GM10847 (cell line): ENCODE measurements around the gene POLRMT.

Experiments
- POLR2A ChIP-seq: IDR thresholded peaks from 2 replicates; pipeline ENCODE4 v1.6.1; 2011; ENCODE audit not compliant: insufficient read length; ENCODE audit errors: extremely low read depth

POLRMT gene

DNA sequence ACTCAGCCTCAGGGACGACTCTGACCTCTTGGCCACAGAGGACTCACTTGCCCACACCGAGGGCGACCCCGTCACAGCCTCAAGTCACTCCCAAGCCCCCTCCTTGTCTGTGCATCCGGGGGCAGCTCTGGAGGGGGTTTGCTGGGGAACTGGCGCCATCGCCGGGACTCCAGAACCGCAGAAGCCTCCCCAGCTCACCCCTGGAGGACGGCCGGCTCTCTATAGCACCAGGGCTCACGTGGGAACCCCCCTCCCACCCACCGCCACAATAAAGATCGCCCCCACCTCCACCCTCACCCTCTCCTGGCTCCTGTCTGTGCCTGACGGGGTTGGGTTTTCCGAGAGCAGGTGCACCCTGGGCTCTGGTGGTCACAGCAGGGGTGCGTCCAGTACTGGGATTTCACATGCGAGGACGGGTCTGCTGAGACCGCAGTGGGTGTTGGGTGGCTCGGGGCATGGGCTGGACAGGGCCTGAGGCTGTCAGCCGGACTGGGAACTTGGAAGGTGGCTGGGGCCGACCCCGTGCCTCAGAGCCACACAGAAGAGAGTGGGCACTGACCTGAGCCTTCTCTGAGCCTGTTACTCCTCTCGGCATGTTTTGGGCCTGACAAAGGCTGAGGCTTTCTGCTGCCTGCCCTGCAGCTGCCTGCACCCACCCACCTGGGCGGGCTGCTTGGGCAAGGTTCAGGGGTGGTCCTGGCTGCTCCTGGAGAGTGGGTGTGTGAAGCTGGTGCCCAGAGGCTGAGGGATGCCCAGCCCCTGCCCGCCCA, 50.0 kb downstream of the POLRMT start:
- no peak for TF ChIP-seq POLR2A

DNA sequence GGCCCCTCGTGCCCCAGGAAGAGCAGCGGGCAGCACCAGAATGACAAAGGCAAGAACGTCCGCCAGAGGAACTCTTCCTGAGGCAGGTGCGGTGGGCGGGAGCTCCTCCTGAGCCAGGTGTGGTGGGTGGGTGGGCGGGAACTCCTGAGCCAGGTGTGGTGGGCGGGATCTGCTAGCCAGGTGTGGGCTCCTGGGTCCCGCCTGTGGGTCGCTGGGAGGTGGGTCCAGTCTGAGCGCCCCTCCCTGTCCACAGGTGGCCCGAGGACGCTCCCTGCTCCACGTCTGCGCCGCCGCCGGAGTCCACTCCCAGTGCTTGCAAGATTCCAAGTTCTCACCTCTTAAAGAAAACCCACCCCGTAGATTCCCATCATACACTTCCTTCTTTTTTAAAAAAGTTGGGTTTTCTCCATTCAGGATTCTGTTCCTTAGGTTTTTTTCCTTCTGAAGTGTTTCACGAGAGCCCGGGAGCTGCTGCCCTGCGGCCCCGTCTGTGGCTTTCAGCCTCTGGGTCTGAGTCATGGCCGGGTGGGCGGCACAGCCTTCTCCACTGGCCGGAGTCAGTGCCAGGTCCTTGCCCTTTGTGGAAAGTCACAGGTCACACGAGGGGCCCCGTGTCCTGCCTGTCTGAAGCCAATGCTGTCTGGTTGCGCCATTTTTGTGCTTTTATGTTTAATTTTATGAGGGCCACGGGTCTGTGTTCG, 50.7 kb downstream of the POLRMT start:
- TF ChIP-seq POLR2A, result no peak

DNA sequence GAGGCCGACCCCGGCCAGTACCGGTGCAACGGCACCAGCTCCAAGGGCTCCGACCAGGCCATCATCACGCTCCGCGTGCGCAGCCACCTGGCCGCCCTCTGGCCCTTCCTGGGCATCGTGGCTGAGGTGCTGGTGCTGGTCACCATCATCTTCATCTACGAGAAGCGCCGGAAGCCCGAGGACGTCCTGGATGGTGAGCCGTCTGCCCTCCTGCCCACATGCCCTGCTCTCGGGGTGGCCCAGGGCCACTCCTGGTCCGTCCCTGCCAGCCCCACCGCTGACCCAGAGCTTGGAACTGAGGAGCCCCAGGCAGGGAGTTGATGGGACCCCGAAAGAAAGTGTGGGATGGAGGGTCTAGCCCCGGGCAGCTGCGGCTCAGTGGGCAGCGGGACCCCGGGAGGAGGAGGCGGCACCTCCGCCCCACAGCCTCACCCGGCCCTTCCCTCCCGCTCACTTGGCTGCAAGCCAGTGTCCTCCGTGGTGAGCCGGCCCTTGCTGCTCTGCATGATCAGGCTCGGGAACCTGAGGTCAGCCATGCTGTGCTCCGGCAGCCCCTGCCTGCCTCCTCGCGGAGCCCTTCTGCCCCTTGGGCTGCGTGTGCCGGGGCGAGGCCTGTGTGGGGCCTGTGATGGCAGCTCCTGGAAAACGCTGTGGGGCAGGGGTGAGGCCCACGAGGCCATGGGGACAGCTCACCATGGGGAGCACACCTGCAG, 51.8 kb downstream of the POLRMT start:
- TF ChIP-seq POLR2A, result no peak

DNA sequence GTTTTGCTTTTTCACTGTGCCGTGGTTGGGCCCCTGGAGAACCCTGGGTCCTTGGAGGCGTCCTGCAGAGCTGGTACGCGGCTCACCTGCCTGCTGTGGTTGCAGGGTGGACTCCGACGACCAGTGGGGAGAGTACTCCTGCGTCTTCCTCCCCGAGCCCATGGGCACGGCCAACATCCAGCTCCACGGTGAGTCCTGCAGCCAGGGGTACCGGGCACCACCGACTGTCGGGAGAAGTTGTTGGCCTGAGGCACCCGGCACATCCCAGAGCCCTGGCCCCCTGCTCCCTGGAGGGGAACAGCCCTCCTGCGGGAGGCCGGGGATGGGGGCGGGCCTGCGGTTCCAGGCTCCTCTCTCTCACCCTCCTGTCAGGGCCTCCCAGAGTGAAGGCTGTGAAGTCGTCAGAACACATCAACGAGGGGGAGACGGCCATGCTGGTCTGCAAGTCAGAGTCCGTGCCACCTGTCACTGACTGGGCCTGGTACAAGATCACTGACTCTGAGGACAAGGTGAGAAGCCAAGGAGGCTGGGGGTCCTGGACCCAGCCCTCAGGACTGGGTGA, 53.0 kb downstream of the POLRMT start:
- TF ChIP-seq POLR2A, result no peak

DNA sequence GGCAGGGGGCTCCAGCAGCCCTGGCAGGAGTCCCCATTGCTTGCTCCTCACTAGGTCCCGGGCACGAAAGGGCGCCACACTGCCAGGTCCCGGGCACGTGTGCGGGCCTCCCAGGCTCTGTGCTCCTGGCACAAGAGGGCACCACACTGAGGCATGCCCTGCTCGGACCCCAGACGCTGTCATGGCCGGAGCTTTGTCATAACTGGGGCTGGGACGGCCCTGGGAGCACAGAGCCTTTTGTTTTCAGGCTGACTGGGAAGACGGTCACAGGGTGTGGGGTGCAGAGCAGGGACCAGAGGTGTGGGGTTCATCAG, 53.5 kb downstream of the POLRMT start:
- TF ChIP-seq POLR2A, result no peak

DNA sequence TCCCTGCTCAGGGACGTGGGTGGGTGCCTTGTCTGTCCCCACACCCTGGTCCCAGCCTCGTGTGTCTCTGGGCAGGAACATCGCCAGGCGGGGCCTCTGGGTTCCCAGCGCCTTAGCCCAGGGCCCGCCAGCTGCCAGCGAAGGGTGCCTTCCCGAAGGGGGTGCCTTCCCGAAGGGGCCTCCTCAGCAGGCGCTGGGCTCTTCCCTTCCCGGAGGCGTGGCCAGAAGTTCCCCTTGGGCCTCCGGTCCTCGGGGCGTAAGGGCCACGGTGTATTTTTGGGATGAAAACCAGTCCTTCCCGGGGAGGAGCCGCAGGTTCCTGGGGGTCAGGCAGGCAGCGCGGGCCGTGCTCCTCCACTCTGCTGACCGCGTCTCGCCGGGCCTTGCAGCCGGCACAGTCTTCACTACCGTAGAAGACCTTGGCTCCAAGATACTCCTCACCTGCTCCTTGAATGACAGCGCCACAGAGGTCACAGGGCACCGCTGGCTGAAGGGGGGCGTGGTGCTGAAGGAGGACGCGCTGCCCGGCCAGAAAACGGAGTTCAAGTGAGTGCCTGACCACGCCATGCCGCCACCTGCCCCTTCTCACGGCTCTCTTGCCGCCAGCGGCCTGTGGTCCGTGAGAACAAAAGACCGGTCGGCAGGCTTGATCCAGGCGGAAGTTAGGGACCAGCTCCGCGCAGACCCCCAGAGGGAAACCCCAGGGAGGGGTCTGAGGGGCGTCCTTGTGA, 54.1 kb downstream of the POLRMT start:
- TF ChIP-seq POLR2A, result no peak

DNA sequence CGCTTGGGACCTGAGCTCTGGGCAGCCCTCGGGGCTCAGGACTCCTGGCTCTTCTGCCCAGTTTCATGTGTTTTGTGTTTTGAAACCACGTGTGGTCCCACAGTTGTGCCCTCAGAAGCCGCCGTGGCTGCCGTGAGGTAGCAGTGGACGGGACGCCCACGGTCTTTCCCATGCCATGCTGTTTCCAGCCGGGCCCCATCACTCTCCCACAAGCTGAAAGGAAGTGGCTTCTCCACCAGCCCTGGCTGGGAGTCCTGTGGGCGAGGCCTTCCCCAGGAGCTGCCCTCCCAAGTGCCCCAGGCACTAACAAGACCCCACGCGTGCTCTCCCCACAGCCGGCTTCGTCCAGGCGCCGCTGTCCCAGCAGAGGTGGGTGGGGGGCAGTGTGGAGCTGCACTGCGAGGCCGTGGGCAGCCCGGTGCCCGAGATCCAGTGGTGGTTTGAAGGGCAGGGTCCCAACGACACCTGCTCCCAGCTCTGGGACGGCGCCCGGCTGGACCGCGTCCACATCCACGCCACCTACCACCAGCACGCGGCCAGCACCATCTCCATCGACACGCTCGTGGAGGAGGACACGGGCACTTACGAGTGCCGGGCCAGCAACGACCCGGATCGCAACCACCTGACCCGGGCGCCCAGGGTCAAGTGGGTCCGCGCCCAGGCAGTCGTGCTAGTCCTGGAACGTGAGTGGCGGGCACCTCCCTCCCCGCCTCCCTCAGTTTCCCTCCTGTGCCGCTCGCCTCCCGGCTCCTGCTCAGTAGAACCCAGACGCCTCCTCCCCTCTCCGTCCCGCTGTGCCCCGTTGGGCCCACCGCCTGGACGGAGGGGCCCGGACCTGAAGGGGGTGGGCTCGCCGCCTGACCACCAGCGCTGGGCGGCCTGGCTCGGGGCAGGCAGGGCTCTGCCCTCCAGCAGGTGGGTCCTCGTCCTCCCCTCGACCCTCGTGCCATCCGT, 55.6 kb downstream of the POLRMT start:
- no peak for TF ChIP-seq POLR2A

DNA sequence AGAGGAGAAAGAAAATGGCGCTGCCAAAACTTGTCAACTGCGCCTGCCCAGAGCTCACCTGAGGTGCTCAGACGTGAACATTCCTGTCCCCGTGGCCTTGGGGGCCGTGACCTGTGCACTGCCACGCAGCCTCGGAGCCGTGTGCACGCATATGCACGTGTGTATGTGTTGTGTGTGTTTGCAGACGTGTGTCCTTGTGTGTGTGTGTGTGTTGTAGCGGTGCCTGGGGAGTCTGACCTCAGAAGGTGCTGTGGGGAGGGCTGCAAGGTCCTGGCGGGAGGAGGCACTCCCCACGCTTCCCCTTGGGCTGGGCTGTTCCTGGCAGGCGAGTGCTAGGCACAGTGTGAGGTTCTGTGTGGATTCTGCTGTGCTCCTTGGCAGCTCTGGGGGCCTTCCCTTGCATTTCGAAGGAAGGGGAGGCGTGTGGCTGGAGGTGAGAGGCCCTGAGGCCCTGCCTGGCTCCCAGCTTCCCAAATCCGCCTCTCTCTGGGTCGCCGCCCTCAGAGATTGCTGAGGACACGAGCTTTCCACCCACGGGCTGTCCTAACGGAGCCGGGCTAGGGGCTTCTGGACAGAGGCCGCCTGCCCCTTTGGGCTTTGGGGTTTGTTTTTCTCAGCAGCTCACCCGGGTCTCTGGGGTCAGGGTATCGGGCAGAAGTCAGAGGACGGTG, 56.4 kb downstream of the POLRMT start:
- TF ChIP-seq POLR2A, result no peak

DNA sequence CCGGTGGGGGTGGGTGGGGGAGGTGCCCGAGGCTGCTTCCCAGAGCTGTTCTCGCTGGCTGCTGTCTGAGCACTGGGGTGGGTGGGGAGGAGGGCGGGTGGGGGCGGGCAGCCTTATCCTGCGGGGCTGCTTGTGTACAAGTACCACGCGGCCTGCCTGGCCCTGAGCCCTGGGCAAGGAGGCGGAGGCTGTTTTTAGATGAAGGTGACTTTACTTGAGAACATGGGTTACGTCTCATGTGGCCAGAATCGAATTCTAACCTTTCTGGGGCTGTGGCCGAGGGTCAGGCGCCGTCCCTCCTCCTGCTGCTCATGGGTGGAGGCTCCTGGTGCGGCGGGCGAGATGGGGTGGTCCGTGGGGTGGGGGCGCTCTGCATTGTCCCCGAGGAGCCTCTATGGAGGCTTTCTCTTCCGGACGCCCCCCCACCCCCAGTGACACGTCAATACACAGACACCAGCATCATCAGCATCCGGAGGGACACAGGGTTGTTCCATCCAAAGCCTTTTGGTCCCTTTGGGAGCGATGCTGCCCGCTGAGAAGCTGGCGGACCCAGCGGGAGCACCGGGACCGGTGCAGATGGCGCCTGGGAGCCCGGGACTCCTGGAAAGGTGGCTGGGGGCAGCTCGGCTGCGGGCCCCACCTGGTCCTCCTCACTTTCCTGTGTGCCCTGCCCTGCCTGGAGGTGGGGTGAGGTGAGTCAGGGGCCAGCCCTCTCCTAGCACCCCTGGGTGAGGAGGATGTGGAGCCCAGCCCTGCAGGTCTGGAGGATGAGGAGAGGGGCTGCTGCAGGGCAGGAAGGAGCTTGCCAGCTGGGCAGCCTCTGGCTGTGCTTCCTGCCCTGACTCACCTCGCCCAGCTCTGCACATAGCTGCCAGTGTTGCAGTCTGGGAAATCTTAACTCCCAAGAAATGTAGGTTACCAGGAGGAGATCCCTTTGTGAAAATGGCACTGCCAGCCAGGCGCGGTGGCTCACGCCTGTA, 57.5 kb downstream of the POLRMT start:
- TF ChIP-seq POLR2A, result no peak

DNA sequence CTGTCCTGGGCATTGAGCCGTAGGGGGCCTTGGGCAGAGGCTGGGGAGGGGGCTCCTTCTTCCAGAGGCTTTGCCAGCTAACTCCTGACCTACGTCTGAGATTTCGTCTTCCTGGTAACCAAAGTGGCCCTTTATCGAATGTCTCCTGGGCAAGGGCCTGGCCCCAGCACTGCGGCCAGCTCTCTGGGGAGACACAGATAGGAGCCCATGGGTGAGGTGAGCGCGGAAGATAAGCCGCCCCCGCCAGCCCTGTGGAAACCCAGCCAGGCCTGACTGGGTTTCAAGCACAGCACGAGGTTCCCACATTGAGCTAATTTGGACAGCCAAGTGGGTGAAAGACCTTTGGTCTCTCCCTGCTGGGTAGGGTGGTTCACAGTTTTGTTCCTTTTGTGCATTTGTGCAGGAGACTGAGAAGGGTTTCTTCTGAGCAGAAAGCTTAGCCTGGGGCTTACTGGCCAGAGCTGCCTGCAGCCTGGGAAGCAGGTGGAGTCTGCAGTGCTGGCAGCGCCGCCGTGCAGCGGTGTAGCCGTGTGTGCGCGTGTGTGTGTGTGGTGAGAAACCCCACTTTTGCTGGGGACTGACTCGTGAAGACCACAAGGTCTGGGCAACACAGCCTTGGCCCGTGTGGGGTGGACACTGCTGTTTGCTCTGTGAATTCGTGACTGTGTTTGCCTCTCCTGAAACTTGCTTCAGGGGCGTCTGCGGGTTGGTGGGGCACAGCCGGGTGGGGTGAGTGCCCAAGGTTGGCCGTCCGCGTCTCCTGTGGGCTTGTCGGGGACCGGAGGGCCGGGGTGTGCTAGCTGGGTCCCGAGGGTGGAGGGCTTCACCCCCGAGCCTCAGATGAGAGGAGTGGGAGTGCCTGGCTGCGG, 58.4 kb downstream of the POLRMT start:
- TF ChIP-seq POLR2A, result no peak

DNA sequence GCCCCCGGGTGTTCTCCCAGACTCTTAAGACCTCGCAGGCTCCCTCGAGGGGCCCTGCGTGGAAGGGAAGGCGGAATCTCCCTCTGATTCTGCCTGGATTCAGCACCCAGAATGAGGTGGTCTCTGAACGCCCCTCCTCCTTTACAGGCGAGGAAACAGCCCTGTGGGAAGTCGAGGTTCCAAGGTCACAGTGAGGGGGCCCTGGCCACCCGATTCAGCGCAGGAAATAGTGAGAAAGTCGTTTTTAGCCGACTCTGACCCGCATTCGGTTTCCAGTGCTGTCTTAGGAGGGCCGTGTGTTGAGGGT, 59.9 kb downstream of the POLRMT start:
- TF ChIP-seq POLR2A, result no peak

DNA sequence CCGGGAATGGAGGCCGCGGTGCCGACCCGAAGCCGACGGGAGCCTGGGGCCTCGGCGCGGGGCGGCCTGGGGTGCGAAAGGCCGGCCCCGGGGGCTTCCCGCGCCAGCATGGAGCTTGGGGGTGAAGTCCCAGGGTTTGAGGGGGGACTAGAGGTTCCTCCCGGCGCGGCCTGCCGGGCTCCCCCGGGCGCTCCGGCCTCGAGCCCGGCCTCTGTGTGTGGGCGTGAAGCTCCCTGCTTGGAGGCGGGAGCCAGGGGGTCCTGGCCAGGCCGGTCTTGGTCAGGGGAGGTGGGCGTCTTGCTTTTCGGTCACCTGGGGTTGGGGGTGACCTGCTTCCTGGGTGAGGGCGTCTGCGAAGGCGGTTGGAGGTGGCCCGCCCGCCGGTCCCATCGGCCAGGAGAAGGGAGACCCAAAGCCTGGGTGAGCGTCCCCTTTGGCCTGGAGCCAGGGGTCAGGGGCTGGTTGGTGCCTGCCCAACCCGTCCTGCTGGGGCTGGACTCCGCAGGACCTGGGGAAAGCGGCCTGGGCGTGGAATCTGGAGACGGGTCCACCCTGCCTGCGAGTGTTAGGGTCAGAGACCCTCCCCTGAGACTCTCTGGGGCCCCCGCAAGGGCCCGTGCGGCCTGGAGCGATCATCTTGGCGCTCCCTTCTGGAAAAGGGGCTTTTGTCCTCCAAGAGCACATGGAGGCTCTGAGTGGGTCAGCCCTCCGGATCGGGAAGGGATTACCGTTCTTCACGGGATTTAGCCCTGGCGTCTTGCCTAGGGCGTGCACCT, 60.4 kb downstream of the POLRMT start:
- TF ChIP-seq POLR2A, result no peak
